ENCODE results near the gene HBP1.

The HBP1 gene

GRCh38 chr7:107201795-107202450 is 33.1 kb downstream of the HBP1 start:
- no peak overlapping the region for H3K4me3 ChIP-seq (replicated peaks; ENCODE audit: low read depth, low read length)
- peak; percentile 36 for DNase-seq (ENCODE audit: low read depth)

GRCh38 chr7:107203607-107204006 is 34.8 kb downstream of the HBP1 start:
- TF ChIP-seq, protein P1, sequence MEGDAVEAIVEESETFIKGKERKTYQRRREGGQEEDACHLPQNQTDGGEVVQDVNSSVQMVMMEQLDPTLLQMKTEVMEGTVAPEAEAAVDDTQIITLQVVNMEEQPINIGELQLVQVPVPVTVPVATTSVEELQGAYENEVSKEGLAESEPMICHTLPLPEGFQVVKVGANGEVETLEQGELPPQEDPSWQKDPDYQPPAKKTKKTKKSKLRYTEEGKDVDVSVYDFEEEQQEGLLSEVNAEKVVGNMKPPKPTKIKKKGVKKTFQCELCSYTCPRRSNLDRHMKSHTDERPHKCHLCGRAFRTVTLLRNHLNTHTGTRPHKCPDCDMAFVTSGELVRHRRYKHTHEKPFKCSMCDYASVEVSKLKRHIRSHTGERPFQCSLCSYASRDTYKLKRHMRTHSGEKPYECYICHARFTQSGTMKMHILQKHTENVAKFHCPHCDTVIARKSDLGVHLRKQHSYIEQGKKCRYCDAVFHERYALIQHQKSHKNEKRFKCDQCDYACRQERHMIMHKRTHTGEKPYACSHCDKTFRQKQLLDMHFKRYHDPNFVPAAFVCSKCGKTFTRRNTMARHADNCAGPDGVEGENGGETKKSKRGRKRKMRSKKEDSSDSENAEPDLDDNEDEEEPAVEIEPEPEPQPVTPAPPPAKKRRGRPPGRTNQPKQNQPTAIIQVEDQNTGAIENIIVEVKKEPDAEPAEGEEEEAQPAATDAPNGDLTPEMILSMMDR (IDR thresholded peaks at IDR 0.05; ENCODE audit: low read length, missing control alignments) = no peak
- no peak overlapping the region for H3K4me3 ChIP-seq (replicated peaks; ENCODE audit: low read depth, low read length)
- no peak for DNase-seq (ENCODE audit: low read depth)

More at GRCh38 chr7:107201795-107202450, 33.1 kb downstream of the HBP1 start:
- TF ChIP-seq, protein P1 (IDR thresholded peaks at IDR 0.05; ENCODE audit: low read length, missing control alignments) = peak; percentile 44

GRCh38 chr7:107206136-107206535 is 37.3 kb downstream of the HBP1 start:
- TF ChIP-seq, protein P1 (IDR thresholded peaks at IDR 0.05; ENCODE audit: low read length, missing control alignments) = no peak
- no peak overlapping the region for H3K4me3 ChIP-seq (replicated peaks; ENCODE audit: low read depth, low read length)
- DNase-seq (ENCODE audit: low read depth) = no peak

- no peak overlapping the region for H3K4me3 ChIP-seq (replicated peaks; ENCODE audit: low read depth, low read length)
- no peak for DNase-seq (ENCODE audit: low read depth)
- TF ChIP-seq, protein P1 (IDR thresholded peaks at IDR 0.05; ENCODE audit: low read length, missing control alignments) = no peak
These were observed 37.9 kb downstream of the HBP1 start for GRCh38 chr7:107206706-107207105.

- H3K4me3 ChIP-seq (replicated peaks; ENCODE audit: low read depth, low read length) = no peak overlapping the region
- TF ChIP-seq, protein P1 (IDR thresholded peaks at IDR 0.05; ENCODE audit: low read length, missing control alignments) = no peak
- DNase-seq (ENCODE audit: low read depth) = no peak
These were observed 38.7 kb downstream of the HBP1 start for GRCh38 chr7:107207459-107207858.

DNA sequence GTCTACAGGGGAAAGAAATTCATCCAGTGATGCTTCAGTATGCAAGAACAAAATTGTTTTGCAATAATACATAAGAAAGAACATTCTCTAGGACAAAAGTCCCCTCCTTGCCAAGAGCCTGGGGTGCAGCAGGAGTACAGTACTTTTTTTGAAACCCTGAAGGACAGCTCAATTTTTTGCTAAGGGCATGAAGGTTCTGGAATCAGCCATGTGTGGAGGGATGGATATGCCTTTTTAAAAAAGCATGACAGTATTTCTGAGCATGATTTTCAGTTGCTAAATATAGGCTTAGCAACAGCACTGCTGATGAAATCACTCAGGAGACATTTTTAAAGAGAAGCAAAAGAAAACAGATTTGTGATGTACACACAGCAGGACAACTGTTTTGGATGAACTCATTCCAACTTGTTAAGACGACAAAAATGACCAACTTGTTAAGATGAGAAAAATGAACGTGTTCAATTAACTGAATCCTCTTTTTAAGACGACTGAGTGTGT is 39.3 kb downstream of the HBP1 start:
- TF ChIP-seq, protein P1 (IDR thresholded peaks at IDR 0.05; ENCODE audit: low read length, missing control alignments) = no peak
- H3K4me3 ChIP-seq (replicated peaks; ENCODE audit: low read depth, low read length) = no peak overlapping the region
- DNase-seq (ENCODE audit: low read depth) = peak; percentile 22

DNA sequence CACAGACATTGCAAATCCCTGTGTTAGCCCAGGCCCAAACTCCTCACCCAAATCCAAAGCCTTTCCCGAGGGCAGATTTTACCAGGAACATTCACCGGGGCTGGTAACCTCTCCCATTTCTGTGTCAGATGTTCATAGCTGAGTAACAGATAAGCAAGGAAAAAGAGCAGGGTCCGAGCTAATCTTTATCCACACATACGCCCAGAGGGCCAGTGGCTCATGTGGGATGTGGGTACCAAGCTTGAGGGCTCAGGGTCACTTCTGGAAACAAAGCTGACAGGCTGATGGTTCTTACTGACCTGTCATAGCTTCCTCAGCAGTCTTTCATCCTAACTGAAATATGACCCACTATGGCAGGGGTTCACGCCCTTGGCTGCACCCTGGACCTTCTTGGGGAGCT is 39.8 kb downstream of the HBP1 start:
- TF ChIP-seq, protein P1 (IDR thresholded peaks at IDR 0.05; ENCODE audit: low read length, missing control alignments) = no peak

More for the DNA sequence above, 39.8 kb downstream of the HBP1 start:
- DNase-seq (ENCODE audit: low read depth) = no peak
- no peak overlapping the region for H3K4me3 ChIP-seq (replicated peaks; ENCODE audit: low read depth, low read length)
